BJ (cell line): ENCODE measurements around the gene ABAT. TPM values are rescaled to one million over a fixed set of nuclear protein-coding genes. Genes with fewer than 3 reads are reported as not detected.

ENCODE experiments used
- CTCF ChIA-PET: fragments of 350-600 bp; formaldehyde crosslinking; extraction: SDS; loops from one replicate; lab custom pipeline; 2021; ENCODE audit warnings: antibody characterized with exemption, inconsistent platforms; lab: Yijun Ruan, JAX
- POLR2A ChIA-PET: fragments of 300-600 bp; sonication (Branson Sonifier 250); formaldehyde crosslinking; extraction: SDS; loops from one replicate; lab custom pipeline; 2021; ENCODE audit warnings: antibody characterized with exemption; lab: Charles Lee
- DNase-seq: peaks from one replicate; pipeline ENCODE4 v3.0.0-alpha.2; 2011; ENCODE audit warnings: low read depth
- H3K27me3 ChIP-seq: 2 replicates; pipeline ENCODE4 v1.6.0; 2011; ENCODE audit warnings: low read length; ENCODE audit not compliant: control insufficient read depth, insufficient read depth
- H3K36me3 ChIP-seq: 2 replicates; pipeline ENCODE4 v1.5.1; 2011; ENCODE audit warnings: low read length; ENCODE audit not compliant: control insufficient read depth, insufficient read depth
- H3K4me3 ChIP-seq: 2 replicates; pipeline ENCODE4 v1.5.1; 2011; ENCODE audit warnings: low read depth, mild to moderate bottlenecking, control low read depth, low read length
- CTCF ChIP-seq: IDR thresholded peaks from 2 replicates; pipeline ENCODE4 v1.5.1; 2011; ENCODE audit warnings: low read depth, mild to moderate bottlenecking, control low read depth, inconsistent platforms, low read length, moderate library complexity; ENCODE audit not compliant: insufficient read depth
- polyA plus RNA-seq: library from polyadenylated mRNA; depleted of rRNA; stranded (reverse); fragments of >200 nt; gene quantifications from 2 replicates; pipeline ENCODE4 v1.2.3, GENCODE V29; 2011

The ABAT gene
- polyA plus RNA-seq, 1 experiment = 3.5 TPM

- Histone ChIP-seq H3K27me3 (no peaks in the 10 kb centered on the region), H3K36me3 (no peaks in the 10 kb centered on the region), H3K4me3 (no peak overlapping the region)
- TF ChIP-seq CTCF = no peak
- ChIA-PET POLR2A (no interaction called here), CTCF (no interaction called here)
- DNase-seq = no peak
These were observed 15.3 kb downstream of the ABAT start for GRCh38 chr16:8689686-8690085.

GRCh38 chr16:8691728-8692127, 17.3 kb downstream of the ABAT start:
- Histone ChIP-seq H3K36me3 (no peaks in the 10 kb centered on the region), H3K4me3 (no peak overlapping the region), H3K27me3 (no peaks in the 10 kb centered on the region)
- no peak for TF ChIP-seq CTCF
- CTCF ChIA-PET = no interaction called here
- no peak for DNase-seq
- POLR2A ChIA-PET = no interaction called here

- no peak for TF ChIP-seq CTCF
- ChIA-PET CTCF (interaction anchor here (1.6 kb wide), 1 partner anchor 13 kb away, joined by 3 read pairs; no protein-coding TSS in a partner anchor), POLR2A (no interaction called here)
- Histone ChIP-seq H3K27me3 (no peaks in the 10 kb centered on the region), H3K4me3 (no peak overlapping the region), H3K36me3 (no peaks in the 10 kb centered on the region)
- no peak for DNase-seq
These were observed 20.6 kb downstream of the ABAT start for GRCh38 chr16:8694795-8695728.

DNA sequence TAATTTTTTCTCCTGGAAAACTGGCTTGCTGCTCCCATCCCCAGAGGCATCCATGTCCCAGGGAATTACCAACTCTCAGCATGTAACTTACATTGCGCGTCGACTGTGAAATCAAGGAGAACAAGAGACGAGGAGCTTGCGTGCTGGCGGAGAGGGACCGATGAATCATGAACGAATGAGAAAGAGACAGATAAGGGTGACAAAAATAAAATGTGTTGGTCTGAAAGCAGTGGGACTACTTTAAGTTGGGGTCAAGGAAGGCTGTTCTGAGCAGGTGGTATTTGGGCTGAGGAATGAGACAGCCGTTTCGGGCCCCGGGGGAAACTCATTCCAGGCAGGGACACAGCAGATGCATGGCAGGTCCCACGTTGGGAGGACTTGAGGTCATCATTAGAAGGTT, 22.5 kb downstream of the ABAT start:
- no peak for DNase-seq
- Histone ChIP-seq H3K27me3 (no peaks in the 10 kb centered on the region), H3K36me3 (no peaks in the 10 kb centered on the region), H3K4me3 (no peak overlapping the region)
- TF ChIP-seq CTCF = no peak
- ChIA-PET CTCF (interaction anchor here (1.6 kb wide), 1 partner anchor 11 kb away, joined by 3 read pairs; no protein-coding TSS in a partner anchor), POLR2A (no interaction called here)

- POLR2A ChIA-PET = no interaction called here
- no peak for DNase-seq
- Histone ChIP-seq H3K36me3 (no peaks in the 10 kb centered on the region), H3K27me3 (no peaks in the 10 kb centered on the region), H3K4me3 (no peak overlapping the region)
- CTCF ChIA-PET = no interaction called here
- TF ChIP-seq CTCF = no peak
These were observed 23.5 kb downstream of the ABAT start for GRCh38 chr16:8697965-8698364.
